Esophagus squamous epithelium (tissue), 4 donors: ENCODE data around the gene AUTS2.

Experiments
- CTCF ChIP-seq, 6 experiments: fragments of 450-650 bp in 4 of 6; fragments of 200-600 bp in 2 of 6; sonication (generic) in 2 of 6; IDR thresholded peaks; one replicate each; pipeline ENCODE4 v1.5.1; 2016 to 2019; ENCODE audit warnings: antibody characterized with exemption in 6 of 6, mild to moderate bottlenecking in 4 of 6, moderate library complexity in 4 of 6
- POLR2A ChIP-seq, 4 donors: fragments of 450-650 bp; IDR thresholded peaks; one replicate each; pipeline ENCODE4 v1.6.1; 2017; ENCODE audit warnings: antibody characterized with exemption in 4 of 4, mild to moderate bottlenecking in 4 of 4, moderate library complexity in 3 of 4

GRCh38 chr7:69598487-69599285 lies 411 bp downstream of the AUTS2 start:
- TF ChIP-seq POLR2A (IDR thresholded peaks at IDR 0.05) (peak in 2 of 4 donors; percentile 39), CTCF (IDR thresholded peaks at IDR 0.05) (no peak)
